NCI-H187 (cell line): ENCODE results near the gene LAMTOR3.

Source experiments
- DNase-seq, 2 experiments: peaks; one replicate each; lab custom pipeline; 2025; lab: John Stamatoyannopoulos, UW

The LAMTOR3 gene

DNA sequence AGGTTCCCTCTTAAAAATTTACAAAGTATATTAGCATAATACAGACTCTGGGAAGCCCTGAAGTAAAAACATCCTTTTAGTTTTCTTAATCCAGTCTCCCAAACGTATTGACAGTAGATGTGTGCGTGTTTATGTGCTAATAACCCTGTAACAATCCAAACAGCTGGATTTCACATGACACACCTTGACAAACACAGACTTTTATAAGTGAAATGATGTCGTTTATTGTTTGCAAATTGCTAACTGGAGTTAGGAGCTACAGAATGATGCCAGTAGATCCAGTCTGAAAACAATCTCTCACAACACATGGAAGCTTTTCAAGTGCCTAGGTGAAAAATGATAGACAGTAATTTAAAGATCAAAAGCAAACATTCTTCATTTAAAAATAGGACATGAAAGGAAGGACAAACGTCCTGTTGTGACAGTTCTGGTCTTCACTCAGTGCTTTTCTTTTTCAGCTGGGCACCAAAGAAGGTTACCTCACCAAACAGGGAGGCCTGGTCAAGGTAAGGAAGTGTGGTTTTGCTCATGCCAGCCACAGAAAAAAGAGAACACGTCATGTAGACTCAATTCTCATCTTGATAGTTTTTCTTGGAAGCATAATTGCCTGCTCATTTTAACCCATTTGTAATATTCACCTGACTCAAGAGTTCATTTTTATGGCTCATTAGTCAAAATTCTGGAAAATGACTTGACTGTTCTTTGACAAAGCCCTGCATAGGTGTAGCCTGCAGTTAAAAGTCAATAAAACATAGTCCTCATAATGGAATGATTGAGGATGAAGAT lies 32.9 kb downstream of the LAMTOR3 start:
- DNase-seq, result no peak

DNA sequence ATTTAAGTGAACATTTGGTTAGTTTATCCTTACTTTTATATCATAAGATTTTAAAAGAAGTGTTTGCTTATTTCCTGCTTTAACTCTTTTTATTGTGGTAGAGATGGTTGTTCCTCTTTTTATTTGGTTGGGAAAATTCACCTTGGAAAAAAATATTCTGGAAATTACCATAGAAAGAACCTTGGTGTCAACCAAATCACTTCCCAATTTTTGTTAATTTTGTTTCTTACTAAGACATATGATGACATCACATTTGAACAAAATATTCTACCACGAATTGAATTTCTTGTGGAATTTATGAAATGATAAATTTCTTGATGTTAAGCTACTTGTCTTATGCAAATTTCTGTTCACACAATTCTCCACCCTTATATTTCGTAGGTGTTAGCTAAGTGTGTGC lies 33.7 kb downstream of the LAMTOR3 start:
- no peak for DNase-seq

DNA sequence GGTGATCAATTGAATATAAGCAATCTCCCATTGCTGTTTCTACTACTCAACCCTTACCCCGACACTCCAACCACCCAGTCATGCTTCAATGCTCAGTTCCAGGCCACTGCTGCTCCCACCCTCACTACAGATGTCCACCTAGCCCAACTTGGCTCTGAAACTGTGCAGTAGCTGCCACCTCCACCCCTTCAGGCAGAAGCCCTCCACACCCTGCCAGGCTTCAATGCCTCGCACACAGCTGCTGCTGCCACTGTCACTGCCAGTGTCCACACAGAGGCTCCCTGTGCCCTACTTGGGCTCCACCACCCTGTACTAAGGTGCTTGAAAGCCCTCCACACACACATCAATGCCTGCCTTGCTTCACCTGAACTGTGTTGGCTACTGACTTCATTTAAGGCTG lies 34.6 kb downstream of the LAMTOR3 start:
- DNase-seq, result no peak

DNA sequence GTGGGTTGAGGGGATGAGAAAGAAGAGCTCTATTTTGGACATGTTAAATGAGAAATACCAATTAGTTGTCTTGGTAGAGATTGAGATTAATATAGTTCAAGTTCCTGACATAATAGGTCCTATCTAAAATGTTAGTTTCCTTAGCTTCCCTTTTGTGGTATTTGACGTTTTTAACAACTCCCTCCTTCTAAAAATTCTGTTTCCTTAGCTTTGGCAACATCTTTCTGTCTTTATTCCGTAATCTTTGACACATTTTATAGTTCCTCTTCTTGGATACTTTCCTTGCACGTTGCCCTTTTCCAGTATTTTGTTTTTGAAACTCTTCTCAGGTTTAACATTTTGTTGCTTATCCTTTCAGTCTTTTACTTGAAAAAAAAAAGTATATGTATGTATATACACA lies 36.9 kb downstream of the LAMTOR3 start:
- no peak for DNase-seq

DNA sequence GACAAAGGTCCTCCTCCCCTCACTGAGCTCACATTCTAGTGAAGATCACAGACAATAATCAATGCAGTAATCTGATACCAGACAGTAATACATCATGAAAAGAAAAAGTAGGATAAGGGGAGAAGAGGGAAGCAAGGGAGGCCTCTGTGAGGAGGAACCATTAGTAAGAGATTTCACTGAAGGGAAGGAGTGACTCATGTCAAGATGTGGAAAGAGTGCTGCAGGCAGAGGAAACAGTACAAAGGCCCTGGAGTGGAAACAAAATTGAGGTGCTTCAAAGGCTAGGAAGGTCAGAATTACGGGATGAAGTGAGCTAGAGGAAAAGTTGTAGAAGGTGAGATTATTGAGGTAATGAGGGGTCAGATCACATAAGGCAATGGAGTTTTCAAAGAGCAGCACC lies 38.1 kb downstream of the LAMTOR3 start:
- DNase-seq, result no peak

DNA sequence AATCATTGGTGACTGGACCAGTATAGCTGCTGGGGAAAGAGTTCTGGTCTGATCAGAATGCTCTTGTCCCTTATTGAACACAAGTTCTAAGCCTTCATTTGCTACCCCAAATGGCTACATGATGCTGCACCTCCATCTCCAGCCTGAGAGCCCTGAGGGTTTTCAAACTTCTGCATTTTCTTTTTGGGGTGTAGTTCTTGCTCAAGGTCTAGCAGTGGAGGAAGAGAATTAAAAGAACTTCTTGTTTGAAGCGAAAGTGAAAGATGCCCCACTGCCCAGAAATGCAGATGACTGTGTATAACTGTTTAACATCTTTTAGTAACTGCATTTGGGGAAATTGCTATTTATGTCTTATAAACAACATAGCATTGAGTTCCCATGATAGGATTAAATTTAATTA lies 38.5 kb downstream of the LAMTOR3 start:
- DNase-seq, result no peak

DNA sequence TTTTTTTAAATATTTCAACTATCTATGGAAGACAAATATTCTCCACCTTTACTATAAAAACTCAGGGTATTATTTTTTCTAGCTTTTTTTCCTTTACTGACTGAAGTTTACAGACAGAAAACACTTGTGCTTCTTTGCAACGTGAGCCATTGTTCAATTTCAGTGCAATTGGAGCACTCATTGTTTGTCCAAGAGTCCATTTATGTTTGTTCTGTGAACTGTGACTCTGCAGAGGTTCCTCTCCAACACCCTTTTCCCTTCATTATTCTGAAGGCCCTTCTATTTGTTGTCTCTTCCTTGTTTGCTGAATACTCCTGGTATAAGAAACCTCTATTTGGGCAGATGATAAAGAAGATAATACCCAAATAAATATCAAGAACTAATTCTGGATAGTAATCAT lies 40.2 kb downstream of the LAMTOR3 start:
- DNase-seq, result no peak

DNA sequence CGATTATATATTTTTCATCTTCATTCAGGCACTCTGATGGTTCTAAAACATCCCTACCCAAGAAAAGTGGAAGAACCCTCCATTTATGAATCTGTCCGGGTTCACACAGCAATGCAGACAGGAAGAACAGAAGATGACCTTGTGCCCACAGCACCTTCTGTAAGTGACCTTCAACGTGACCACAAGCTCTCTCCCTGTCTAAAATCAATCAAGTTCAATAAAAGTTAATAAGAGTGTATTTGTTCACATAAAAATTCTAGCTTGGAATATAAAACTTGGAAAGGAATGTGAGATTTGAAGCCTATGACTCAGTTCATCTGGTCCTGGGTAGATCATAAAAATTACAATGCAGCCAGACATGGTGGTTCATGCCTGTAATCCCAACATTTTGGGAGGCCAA lies 41.0 kb downstream of the LAMTOR3 start:
- DNase-seq, result no peak

DNA sequence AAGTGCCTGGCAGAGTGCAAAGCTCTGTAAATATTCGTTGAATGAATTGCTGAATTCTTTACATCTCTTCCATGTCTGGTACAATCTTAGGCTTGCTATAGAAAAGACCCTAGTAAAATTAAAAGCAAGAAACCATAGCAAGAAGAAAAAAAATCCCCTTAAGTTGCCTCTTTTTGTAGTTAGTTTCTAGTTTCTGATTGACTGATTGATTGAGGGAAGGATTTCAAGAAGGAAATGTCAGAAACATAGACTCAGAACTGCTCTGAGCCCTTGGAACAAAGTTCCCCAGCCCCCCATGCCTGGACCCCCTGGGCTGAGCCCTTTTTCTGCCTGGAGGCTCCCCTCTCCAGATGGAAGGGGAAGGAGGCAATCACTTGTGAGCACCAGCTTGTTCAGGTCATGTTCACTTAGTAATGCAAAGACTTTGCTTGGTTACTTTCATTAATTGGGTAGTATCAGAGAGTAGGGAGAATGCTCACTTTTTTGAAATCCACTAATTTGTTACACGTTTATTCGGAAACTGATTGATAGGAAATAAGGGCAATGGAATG lies 42.0 kb downstream of the LAMTOR3 start:
- no peak for DNase-seq

DNA sequence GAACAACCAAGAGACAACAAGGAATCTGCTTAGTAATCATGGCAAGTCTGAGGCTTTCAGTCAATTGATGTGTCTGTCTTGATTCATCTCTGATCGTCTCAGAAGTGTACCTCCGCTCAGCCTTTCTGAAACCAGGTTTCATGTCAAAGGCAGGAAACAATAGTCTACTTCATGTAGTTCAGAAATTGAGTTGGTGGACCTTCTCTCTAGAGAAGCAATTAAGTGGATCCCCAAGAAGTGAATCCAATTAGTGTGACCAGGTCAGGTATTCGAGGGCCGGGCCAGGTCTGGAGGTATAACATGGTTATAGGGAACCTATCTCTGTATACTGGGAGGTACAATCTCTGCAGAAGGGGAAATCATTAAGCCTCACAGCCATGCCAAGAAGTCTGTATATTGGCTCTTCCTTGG lies 45.6 kb downstream of the LAMTOR3 start:
- no peak for DNase-seq

DNA sequence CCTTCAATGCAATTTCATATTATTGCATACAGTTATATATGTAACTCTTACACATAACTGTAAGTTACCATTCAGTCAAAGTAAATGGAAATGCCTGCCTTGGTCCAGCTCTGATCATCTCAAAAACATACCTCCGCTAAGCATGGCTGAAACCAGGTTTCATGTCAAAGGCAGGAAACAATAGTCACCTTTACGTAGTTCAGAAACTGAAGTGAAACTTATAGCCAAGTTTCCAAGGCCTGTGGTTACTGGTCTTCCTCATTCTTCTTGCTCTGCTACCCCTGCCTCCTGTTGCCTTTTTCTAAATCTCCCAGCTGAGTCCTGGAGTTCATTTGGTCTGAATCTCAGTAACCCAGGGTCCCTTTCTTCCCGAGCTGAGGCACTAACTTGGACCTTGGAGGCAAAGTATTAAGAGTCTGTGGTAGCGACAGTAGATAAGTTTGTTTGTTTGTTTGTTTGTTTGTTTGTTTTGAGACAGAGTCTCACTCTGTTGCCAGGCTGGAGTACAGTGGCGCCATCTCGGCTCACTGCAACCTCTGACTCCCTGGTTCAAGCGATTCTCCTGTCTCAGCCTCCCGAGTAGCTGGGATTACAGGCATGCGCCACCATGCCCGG lies 46.8 kb downstream of the LAMTOR3 start:
- no peak for DNase-seq

DNA sequence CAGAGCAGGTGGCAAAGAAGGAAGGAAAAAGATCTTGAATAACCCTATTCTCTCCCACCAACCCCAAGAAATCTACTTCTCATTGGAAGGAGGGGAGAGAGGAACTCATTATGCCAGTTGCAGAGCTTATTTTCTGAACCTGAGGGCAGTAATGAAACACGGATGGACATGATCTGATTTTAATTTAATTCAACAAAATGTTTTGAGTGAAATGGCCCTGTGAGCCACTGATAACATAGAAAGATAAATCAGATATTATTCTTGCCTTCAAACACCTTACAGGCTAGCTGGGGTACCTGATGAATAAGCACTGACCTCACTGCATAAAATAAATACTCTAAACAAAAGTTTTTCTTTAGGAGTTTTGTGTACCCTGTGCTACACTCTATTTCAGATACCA lies 47.3 kb downstream of the LAMTOR3 start:
- DNase-seq, result no peak

DNA sequence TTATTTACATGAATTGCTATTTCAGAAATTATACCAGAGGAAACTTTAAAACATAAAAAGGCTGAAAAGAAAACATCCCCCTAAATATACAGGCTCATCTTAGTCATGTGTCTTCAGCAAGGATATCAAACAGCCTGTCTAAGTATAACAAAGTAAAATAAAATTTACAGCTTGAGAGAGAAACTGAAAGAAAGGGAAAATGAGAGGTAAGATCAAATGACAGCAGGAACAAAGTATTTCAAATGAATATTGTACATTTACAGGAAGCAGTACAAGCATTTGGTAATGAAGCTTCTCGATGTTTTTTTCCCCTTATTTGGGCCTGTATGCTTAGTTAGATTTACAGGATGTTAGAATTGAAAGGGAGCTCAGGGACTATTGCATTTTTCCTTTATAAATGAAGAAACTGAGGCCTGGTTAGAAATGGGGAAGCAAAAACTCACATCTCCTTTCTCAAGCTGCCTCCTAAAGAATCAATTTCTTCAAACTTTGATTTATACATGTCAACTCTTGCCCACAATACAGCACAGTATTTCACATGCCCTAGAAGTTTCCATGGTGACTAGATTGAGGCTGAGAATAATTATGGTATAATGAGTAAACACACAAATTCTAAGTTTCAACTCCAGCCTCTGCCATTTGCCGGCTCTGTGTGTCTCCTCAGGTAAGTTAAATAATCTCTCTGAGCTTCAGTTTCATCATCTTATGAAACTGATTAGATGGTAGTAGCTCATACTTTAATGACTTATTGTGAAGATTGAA lies 48.3 kb downstream of the LAMTOR3 start:
- no peak for DNase-seq

DNA sequence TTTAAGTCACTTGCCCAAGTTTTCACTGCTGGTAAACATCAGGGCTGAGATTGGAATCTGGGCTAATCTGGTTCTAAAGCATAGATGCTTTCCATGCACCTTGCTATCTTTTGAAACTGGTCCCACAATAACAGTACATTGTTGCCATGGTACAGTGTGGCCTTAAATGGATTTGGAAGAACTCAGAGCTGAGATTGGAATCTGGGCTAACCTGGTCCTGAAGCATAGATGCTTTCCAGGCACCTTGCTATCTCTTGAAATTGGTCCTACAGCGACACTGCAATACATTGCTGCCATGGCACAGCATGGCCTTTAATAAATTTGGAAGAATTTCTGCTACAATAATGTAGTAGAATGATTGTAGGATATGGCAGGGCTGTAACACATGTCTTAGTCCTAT lies 49.0 kb downstream of the LAMTOR3 start:
- DNase-seq, result no peak

DNA sequence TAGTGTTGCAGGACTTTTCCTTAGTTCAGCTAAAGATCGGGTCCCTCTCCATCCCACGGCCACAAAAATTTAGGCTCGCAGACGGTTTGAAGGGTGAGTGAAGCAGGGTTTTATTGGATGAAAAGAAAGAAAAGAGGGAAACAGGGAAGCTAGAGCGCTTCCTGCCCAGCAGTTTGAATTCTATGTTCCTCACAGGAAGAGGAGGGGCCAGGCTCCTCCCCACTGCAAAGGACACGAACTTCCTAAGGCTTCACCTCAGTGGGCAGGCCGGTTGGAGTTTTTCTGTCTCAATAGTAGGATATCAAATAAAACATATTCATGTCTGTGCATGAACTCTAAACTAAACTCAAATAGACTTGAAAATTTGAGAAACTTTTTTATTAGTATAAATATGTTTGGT lies 50.2 kb downstream of the LAMTOR3 start:
- no peak for DNase-seq

DNA sequence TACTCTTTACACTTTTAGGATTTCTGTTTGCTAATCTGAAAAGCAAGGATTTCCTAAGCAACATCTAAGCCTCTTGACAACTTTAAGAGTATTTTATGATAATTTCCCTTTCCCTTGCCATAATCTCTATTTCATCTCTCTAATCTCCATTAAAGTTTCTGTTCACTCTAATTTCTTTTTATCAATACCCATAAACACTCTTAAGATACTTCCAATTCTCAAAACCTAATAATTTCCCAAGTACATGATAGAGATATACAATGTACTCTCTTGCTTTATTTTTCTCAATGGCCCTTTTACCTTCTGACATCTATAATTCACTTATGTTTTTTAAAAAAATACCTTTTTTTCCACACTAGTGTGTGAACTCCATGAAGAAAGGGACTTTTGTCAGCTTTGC lies 50.8 kb downstream of the LAMTOR3 start:
- DNase-seq, result no peak

DNA sequence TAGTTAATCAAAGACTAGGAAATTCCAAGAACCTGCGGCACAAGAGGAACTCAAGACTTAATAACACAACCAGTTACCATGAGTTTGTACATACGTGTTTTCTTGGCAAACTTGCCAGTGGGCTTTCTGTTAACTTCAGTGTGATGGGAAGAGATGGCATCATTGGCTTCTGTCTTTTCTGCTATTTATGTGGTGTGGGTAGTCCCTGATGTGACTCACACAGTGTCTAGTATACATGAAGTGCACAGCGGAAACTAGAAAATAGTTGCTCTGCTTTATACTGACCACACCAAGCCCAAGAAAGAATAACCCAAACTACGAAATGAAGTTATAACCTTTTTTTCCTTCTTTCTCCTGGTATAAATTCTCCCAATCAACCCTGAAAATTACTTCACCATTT lies 53.1 kb downstream of the LAMTOR3 start:
- no peak for DNase-seq

DNA sequence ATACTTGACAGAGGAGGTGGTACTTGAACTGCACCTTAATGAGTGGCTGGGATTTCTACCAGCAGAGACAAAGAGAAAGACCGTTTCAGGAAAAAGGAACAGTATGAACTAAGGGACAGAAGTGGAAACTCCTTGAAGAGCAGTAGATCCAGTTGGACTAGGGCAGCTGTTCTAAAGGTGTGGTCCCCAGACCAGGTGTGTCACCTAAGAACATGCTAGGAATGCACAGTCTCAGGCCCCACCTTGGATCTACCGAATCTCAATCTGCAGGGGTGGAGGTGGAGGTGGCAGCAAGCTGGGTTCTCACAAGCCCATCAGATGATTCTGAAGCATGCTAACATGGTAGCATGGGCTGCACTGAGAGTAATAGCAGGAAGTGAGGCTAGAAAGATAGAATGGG lies 55.3 kb downstream of the LAMTOR3 start:
- no peak for DNase-seq

DNA sequence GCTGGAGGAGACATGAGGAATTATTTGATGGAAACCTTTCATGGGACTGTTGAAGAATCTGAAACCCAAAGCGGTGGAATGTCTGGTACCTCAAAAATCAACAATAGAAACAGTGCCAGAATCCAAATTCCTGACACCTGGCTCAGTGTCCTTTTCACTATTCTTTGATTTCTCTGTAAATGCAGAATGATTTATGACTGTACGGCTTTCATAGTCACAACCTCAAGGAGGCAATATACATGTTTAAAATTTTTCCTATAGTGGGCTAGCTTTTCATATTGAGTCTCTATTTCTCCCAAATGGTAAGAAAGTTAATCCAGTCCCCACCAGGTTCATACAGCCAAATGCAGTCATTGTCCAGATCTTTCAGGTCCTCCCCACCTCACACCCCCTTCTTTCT lies 58.3 kb downstream of the LAMTOR3 start:
- DNase-seq, result no peak

DNA sequence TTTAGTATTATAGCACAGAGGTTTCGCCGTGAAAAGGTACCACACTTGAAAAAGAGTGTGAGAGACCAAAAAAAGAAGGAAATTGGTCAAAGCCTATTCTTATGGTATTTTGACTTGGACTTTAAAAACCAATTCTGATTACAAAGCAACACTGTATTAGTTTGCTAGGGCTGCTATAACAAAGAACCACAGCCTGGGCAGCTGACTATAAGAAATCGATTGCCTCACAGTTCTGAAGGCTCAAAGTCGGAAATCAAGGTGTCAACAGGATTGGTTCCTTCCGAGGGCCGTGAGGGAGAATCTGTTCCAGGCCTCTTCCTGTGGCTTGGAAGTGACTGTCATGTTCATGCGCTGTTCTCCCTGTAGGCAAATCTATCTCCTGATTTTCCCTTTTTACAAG lies 59.7 kb downstream of the LAMTOR3 start:
- DNase-seq, result no peak

DNA sequence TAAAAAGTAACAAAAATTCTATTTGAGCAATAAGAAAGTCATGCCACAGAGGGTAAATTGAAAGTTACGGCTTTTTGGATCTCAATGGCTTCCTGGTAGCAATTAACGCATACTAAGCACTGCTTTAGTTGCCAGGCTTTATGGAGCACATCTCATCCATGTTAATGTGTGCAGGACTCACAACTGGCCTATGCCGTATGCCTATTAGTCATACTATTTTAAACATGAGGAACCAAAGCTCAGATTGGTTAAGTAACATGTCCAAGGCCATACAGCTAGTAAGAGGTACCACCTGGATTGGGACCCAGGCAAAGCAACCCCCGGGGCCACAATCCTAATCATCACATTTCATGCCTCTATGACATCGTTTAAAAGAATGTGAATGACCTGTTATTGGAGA lies 60.5 kb downstream of the LAMTOR3 start:
- no peak for DNase-seq

DNA sequence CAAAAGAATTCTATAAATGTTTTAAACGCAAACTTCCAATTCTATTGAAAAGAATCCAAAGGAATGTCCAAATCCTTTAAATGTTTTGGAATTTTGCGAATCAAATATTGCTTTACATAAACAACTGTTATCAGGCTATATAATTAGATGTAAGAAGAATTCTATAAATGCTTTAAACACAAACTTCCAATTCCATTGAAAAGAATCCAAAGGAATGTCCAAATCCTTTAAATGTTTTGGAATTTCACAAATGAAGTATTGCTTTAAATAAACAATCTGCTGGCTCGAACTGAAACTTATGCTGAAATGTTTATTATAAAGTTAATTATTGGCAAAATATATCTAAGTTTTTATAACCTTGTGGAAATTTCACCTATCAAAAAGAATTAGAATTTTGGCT lies 61.5 kb downstream of the LAMTOR3 start:
- DNase-seq, result no peak

DNA sequence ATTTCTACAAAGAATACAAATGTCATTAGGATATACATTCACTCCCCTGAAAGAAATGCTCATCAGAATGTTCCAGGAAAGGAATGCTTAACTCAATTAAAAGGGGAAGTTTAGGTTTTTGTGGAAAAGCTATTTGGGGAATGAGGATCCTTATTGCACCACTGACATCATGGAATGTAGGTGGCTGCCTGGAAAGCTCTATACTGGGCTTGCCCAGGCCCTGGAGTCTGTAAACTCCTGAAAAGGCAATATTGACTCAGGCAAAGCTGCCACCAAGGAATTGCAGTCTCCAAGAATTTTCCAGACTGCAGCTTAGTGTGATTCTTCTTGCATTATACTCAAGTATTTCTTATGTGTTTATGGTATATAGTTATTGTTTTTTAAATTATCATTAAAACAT lies 61.9 kb downstream of the LAMTOR3 start:
- no peak for DNase-seq
